HepG2 (cell line): ENCODE measurements around the gene PFKFB4. TPM values are rescaled to one million over a fixed set of nuclear protein-coding genes. Genes with fewer than 3 reads are reported as not detected.

Source experiments
- ATAC-seq: fragments of 200-7000 bp; cut with Tn5 transposase; 3 replicates; pipeline ENCODE4 v1.9.1; 2020; ENCODE audit warnings: mild to moderate bottlenecking, moderate library complexity
- BruUV-seq: library from RNA; stranded (reverse); fragments of 400-500 nt; replicated peaks from 2 replicates; lab custom pipeline; 2021; lab: Mats Ljungman, UMichigan
- CTCF ChIA-PET: fragments of 300-600 bp; formaldehyde crosslinking; extraction: SDS; loops from one replicate; lab custom pipeline; 2021; ENCODE audit warnings: low total read pairs, inconsistent platforms, low intra/inter-chr PET ratio; lab: Yijun Ruan, JAX
- POLR2A ChIA-PET: fragments of 350-600 bp; sonication (Branson Sonifier 250); formaldehyde crosslinking; loops from one replicate; lab custom pipeline; 2020; ENCODE audit warnings: antibody characterized with exemption, inconsistent platforms; lab: Yijun Ruan, JAX
- DNase-seq: peaks from one replicate; pipeline ENCODE4 v3.0.0-alpha.2; 2015; ENCODE audit warnings: low spot score
- FAIRE-seq: peaks from 3 replicates; lab custom pipeline; 2011; peaks lifted over from hg19 to GRCh38; lab: Jason Lieb, UNC
- H2AFZ ChIP-seq: one replicate; pipeline ENCODE4 v1.6.1; 2011; ENCODE audit warnings: low read length, inconsistent platforms
- H3K27ac ChIP-seq: fragments of 300-600 bp; 3 replicates; pipeline ENCODE4 v1.8.0; 2011; ENCODE audit warnings: mixed run types, mild to moderate bottlenecking, mixed read lengths, low read length, inconsistent platforms; ENCODE audit not compliant: insufficient read depth; ENCODE audit errors: extremely low read length
- H3K27me3 ChIP-seq, 2 experiments: fragments of 200-600 bp in 1 of 2; 2 replicates in 1 of 2; 3 replicates in 1 of 2; pipeline versions ENCODE4 v1.6.0 to v1.8.0; 2011; ENCODE audit warnings: low read length in 2 of 2, mild to moderate bottlenecking in 2 of 2, moderate library complexity in 2 of 2, inconsistent platforms in 1 of 2; ENCODE audit not compliant: insufficient read depth in 2 of 2, control insufficient read depth in 1 of 2
- H3K36me3 ChIP-seq, 2 experiments: fragments of 200-600 bp in 1 of 2; replicated peaks in 1 of 2; 2 replicates in 1 of 2; 3 replicates in 1 of 2; pipeline versions ENCODE4 v1.5.1 to v1.8.0; 2011; ENCODE audit warnings: low read length in 2 of 2, inconsistent platforms in 1 of 2; ENCODE audit not compliant: insufficient read depth in 2 of 2, control insufficient read depth in 1 of 2
- H3K4me1 ChIP-seq: 2 replicates; pipeline ENCODE4 v1.5.1; 2012; ENCODE audit warnings: low read length, inconsistent platforms; ENCODE audit not compliant: insufficient read depth
- H3K4me2 ChIP-seq: 2 replicates; pipeline ENCODE4 v1.6.0; 2011; ENCODE audit warnings: low read depth, low read length, inconsistent platforms
- H3K4me3 ChIP-seq, 3 experiments: fragments of 200-600 bp in 1 of 3; sonication (generic), shearing (Covaris generic) in 1 of 3; replicated peaks in 1 of 3; 2 replicates each; pipeline ENCODE4 v1.5.1; 2011 to 2016; ENCODE audit warnings: low read length in 3 of 3, inconsistent platforms in 2 of 3, low read depth in 2 of 3, mild to moderate bottlenecking in 2 of 3, control low read depth in 1 of 3, mixed read lengths in 1 of 3; ENCODE audit not compliant: insufficient read depth in 1 of 3
- H3K79me2 ChIP-seq: one replicate; pipeline ENCODE4 v1.6.1; 2011; ENCODE audit warnings: low read length, inconsistent platforms; ENCODE audit not compliant: insufficient read depth
- H3K9ac ChIP-seq: 2 replicates; pipeline ENCODE4 v1.6.0; 2011; ENCODE audit warnings: mild to moderate bottlenecking, low read depth, low read length, inconsistent platforms; ENCODE audit not compliant: insufficient read depth
- H3K9me3 ChIP-seq: 2 replicates; pipeline ENCODE4 v1.5.1; 2012; ENCODE audit warnings: mild to moderate bottlenecking, low read length
- H4K20me1 ChIP-seq: 2 replicates; pipeline ENCODE4 v1.6.0; 2011; ENCODE audit warnings: inconsistent platforms, mild to moderate bottlenecking, low read length, moderate library complexity; ENCODE audit not compliant: insufficient read depth
- CBX5 ChIP-seq: sonication (generic); formaldehyde crosslinking; IDR thresholded peaks from 2 replicates; pipeline ENCODE4 v1.4.0; 2020; ENCODE audit warnings: missing genetic modification reagents, borderline replicate concordance
- EP300 ChIP-seq, 3 experiments: sonication (generic) in 1 of 3; formaldehyde crosslinking in 1 of 3; IDR thresholded peaks; 2 replicates each; pipeline versions ENCODE4 v1.5.1 to v1.6.1; 2011 to 2020; ENCODE audit warnings: low read depth in 2 of 3, low read length in 2 of 3, borderline replicate concordance in 1 of 3, improper control_type of control experiment in 1 of 3, mild to moderate bottlenecking in 1 of 3, missing genetic modification reagents in 1 of 3, moderate library complexity in 1 of 3
- MEIS2 ChIP-seq: sonication (generic); formaldehyde crosslinking; IDR thresholded peaks from 2 replicates; pipeline ENCODE4 v1.9.0; 2021; ENCODE audit warnings: mild to moderate bottlenecking, missing genetic modification reagents
- MTERF4 ChIP-seq: sonication (generic); formaldehyde crosslinking; IDR thresholded peaks from 2 replicates; pipeline ENCODE4 v1.8.0; 2023; ENCODE audit warnings: mild to moderate bottlenecking, missing genetic modification reagents
- NKX3-1 ChIP-seq: sonication (generic); formaldehyde crosslinking; IDR thresholded peaks from 2 replicates; pipeline ENCODE4 v1.5.0; 2020; ENCODE audit warnings: missing genetic modification reagents
- PHF21A ChIP-seq: sonication (generic); formaldehyde crosslinking; IDR thresholded peaks from 2 replicates; pipeline ENCODE4 v1.5.0; 2020; ENCODE audit warnings: mild to moderate bottlenecking, missing genetic modification reagents
- RFXANK ChIP-seq: IDR thresholded peaks from 2 replicates; pipeline ENCODE4 v1.6.1; 2016
- TIGD3 ChIP-seq: sonication (generic); formaldehyde crosslinking; IDR thresholded peaks from 2 replicates; pipeline ENCODE4 v1.5.1; 2020; ENCODE audit warnings: mild to moderate bottlenecking, missing genetic modification reagents, borderline replicate concordance
- ZBTB34 ChIP-seq: sonication (generic); formaldehyde crosslinking; IDR thresholded peaks from 2 replicates; pipeline ENCODE4 v1.8.0; 2022; ENCODE audit warnings: mild to moderate bottlenecking, missing genetic modification reagents
- ZNF616 ChIP-seq: sonication (generic); formaldehyde crosslinking; IDR thresholded peaks from 2 replicates; pipeline ENCODE4 v1.5.0; 2020; ENCODE audit warnings: low read depth, mild to moderate bottlenecking, missing genetic modification reagents
- ZNF678 ChIP-seq: sonication (generic); formaldehyde crosslinking; IDR thresholded peaks from 2 replicates; pipeline ENCODE4 v1.4.0; 2020; ENCODE audit warnings: mild to moderate bottlenecking, missing genetic modification reagents
- ZNF792 ChIP-seq: IDR thresholded peaks from 2 replicates; pipeline ENCODE4 v1.6.1; 2016
- WGBS: methylation state at CpG from one replicate; pipeline ENCODE4 v1.1.6; 2017; ENCODE audit warnings: low lambda C conversion rate; 5-methylcytosine and 5-hydroxymethylcytosine counted together
- in situ Hi-C: cut with HindIII; loops from 2 replicates; pipeline ENCODE4 v1.10.0; 2017; ENCODE audit warnings: low pct_unique_long_range_greater_than_20kb; ENCODE audit not compliant: extremely low pct_ligation_motif_present
- intact Hi-C: fragments of 100-400 bp; cut with micrococcal nuclease; formaldehyde crosslinking; loops from one replicate; pipeline ENCODE4 v1.10.0; 2022; ENCODE audit not compliant: unreplicated experiment
- polyA plus RNA-seq, 8 experiments: library from polyadenylated mRNA; depleted of rRNA in 3 of 8; stranded (reverse) in 7 of 8; unstranded in 1 of 8; fragments of >200 nt; fragmentation: Illumina TruSeq in 4 of 8; extraction: Trizol in 4 of 8; gene quantifications; 2 replicates each; pipeline versions ENCODE4 v1.2.1 to v1.2.3, GENCODE V29; 2011 to 2016; ENCODE audit warnings: low read depth in 4 of 8, missing spikeins in 1 of 8, mixed read lengths in 1 of 8; ENCODE audit not compliant: insufficient read depth in 1 of 8
- total RNA-seq, 5 experiments: library from RNA; depleted of rRNA; stranded (reverse); fragments of >200 nt; fragmentation: Illumina TruSeq; extraction: Trizol; gene quantifications; 2 replicates each; pipeline ENCODE4 v1.2.3, GENCODE V29; 2016; ENCODE audit warnings: low read depth in 1 of 5

PFKFB4 gene
- total and polyA plus RNA-seq, 2 of the 13 experiments (the other 11 are each of a cell fraction or from before 2014, with no cell fraction given), result 7.1 to 103 TPM

- TF ChIP-seq TIGD3 (CRISPR knock-in tag) (no peak), MTERF4 (no peak), ZBTB34 (CRISPR knock-in tag) (no peak), ZNF792 (CRISPR knock-in tag) (no peak), RFXANK (CRISPR knock-in tag) (no peak), CBX5 (no peak), ZNF616 (CRISPR knock-in tag) (no peak), PHF21A (CRISPR knock-in tag) (no peak), ZNF678 (no peak), NKX3-1 (CRISPR knock-in tag) (no peak), MEIS2 (CRISPR knock-in tag) (no peak), EP300 (IDR thresholded peaks at IDR 0.05; ENCODE audit: low read depth in 2 of 2, low read length in 2 of 2) (no peak), EP300 (CRISPR knock-in tag; IDR thresholded peaks at IDR 0.05; ENCODE audit: borderline replicate concordance) (no peak)
- WGBS, result 97% methylated on average over 5 of the region's 11 CpGs
- no peak overlapping the region for H3K9ac ChIP-seq
- in situ Hi-C loops, result no loop called here
- no peak overlapping the region for H2AFZ ChIP-seq
- POLR2A ChIA-PET, result interaction anchor here (1.7 kb wide), 1 partner anchor 92 kb away, joined by 3 read pairs; no protein-coding TSS in a partner anchor
- no peak for DNase-seq
- no peaks in the 10 kb centered on the region for H3K36me3 ChIP-seq
- CTCF ChIA-PET, result no interaction called here
- FAIRE-seq, result no peak
- H3K9me3 ChIP-seq, result no peaks in the 10 kb centered on the region
- no peak overlapping the region for H3K27ac ChIP-seq
- H3K4me3 ChIP-seq, result no peak overlapping the region
- ATAC-seq, result no peak
- no peaks in the 10 kb centered on the region for H3K79me2 ChIP-seq
- no peak overlapping the region for H3K4me2 ChIP-seq
- no peaks in the 10 kb centered on the region; a peak in 1 of 5 replicates for H3K27me3 ChIP-seq
- BruUV-seq, result no TSS peak
- no peaks in the 10 kb centered on the region for H4K20me1 ChIP-seq
- intact Hi-C loops, result no loop called here
- peaks cover 94% of the 10 kb centered on the region for H3K4me1 ChIP-seq
Observed at GRCh38 chr3:48565186-48565585, 8.6 kb upstream of the PFKFB4 start.
